Right lung (tissue), 5 donors: ENCODE measurements around the gene PRDM16. TPM values are rescaled to one million over a fixed set of nuclear protein-coding genes. Genes with fewer than 3 reads are reported as not detected.
A peak's percentile ranks its signal among the peaks of the same experiment; 100 is the strongest.

Experiments
- DNase-seq, 2 donors: peaks; one replicate each; pipeline ENCODE4 v3.0.0-alpha.2; 2013
- polyA plus RNA-seq, 5 donors: library from polyadenylated mRNA; unstranded; fragments of 120-200 nt; gene quantifications; one replicate each; pipeline versions ENCODE4 v1.2.1 to v1.2.3, GENCODE V29; 2013; ENCODE audit warnings: inconsistent platforms in 1 of 5, low replicate concordance in 1 of 5; ENCODE audit not compliant: insufficient read length in 5 of 5, insufficient read depth in 1 of 5

The PRDM16 gene
- polyA plus RNA-seq, 5 donors: 9.8 to 16.0 (median 11.8) TPM

DNA sequence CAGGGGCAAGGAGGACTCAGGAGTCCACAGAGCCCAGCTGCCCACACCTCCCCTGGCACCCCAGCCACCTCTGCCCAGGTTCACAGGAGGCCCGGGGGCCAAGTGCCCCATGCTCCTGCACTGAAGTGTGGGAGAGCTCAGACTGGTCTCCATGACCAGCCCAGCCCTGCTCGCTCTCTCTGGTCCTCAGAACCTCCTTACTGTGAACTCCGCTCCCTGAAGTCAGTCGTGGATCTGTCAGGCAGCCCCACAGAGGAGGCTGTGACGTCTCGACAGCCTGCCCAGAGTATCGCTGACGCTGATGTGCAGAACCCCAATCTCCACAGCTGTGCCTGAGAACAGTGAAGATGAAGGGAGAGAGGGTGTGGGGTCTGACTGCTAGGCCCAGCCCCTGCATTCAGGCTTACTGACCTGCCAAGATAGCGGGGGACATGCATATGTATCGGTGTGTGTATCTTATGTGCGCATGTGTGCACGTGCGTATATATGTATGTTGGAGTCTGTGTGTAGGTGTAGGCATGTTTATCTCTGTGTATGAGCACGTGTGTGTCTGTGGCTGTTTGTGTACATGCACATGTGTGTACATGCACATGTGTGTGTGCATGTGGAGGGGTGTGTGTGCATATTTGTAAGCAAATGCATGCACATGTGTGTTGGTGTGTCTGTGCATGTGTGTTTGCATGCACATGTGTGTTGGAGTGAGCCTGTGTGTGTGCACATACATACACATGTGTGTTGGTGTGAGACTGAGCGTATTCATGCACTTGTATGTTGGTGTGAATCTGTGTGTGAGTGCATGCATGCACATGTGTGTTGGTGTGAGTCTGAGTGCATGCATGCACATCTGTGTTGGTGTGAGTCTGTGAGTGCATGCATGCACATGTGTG, 267.0 kb downstream of the PRDM16 start:
- no peak for DNase-seq

DNA sequence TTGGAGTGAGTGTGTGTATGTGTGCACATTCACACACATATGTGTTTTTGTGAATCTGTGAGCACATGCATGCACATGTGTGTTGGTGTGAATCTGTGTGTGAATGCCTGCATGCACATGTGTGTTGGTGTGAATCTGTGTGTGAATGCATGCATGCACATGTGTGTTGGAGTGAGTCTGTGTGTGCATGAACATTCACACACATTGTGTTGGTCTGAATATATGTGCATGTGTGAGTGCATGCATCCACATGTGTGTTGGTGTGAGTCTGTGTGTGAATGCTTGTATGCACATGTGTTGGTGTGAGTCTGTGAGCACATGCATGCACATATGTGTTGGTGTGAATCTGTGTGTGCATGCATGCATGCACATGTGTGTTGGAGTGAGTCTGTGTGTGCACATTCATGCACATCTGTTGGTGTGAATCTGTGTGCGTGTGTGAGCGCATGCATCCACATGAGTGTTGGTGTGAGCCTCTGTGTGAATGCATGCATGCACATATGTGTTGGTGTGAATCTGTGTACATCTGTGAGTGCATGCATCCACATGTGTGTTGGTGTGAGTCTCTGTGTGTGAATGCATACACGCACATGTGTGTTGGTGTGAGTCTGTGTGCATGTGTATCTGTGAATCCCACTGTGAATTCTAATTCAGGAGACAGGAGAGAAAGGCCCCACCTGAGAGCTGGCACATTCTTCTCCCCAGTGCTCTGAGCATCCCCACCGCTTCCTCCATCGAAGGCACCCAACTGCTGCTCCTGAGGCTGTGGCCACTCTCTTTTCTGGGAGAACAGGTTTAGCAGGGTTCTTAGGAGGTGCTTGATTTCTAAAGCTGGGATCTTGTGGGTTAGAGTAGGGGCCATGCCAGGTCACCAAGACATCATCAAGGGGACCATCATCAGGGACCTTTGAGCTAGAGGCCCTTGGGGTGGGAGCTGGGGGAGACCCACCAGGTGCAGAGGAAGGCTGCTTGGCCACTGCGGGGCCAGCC, 267.9 kb downstream of the PRDM16 start:
- peak; percentile 49 to 59 for DNase-seq

DNA sequence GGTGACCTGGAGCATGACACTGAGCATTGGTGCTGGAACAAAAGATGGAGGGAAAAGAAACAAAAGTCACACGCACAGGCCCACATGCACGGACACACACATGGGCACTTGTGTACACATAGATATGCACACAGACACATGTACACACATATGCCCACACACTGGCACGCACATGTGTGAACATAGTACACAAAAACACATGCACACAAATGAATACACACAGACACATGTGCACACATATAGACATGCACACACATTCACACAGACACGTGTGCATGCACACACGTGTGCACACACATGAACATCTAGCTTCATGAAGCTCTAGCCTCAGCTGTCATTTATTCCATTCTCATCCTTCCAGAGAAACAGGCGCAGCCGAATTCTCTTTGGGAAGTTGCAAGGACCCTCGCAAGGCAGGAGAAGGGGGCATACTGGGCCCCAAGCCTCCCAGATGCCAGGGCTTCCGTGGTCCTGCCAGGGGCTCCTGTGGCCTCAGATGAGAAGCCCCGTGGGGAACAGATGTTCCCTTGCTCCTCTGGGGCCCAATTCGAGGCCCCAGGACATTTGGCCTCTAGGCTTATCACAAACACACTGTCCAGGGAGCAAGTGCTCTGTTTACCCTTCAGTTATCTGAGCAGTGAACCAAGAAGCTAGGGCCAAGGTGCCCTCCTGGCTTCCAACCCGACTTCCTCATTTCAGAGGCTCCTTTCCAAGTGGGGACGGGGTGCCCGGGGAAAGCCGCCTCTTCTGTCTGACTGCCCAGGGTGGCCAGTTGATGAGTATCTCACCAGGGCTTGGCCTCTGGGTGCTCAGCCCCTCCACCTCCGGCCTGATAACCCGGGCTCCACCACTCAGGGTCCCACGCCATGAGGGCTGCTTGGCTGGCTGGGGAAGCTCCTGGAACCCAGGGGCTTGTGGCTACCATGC, 269.1 kb downstream of the PRDM16 start:
- DNase-seq: no peak

DNA sequence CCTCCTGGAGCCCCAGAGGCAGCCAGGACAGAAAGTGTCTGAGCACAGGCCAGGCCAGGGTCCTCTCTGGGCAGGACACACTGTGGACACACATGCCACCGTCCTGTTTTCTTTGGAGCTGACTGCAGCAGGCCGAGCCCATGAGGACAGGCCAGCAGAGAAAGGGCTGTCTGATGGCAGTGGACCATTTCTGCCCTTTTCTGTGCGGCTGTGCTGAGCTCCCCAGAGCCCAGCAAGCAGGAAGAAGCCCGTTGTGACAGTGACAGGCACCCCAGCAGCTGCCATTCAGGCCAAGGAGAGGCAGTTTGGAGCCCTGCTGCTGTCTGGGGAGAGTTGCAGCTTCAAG, 269.7 kb downstream of the PRDM16 start:
- no peak for DNase-seq

DNA sequence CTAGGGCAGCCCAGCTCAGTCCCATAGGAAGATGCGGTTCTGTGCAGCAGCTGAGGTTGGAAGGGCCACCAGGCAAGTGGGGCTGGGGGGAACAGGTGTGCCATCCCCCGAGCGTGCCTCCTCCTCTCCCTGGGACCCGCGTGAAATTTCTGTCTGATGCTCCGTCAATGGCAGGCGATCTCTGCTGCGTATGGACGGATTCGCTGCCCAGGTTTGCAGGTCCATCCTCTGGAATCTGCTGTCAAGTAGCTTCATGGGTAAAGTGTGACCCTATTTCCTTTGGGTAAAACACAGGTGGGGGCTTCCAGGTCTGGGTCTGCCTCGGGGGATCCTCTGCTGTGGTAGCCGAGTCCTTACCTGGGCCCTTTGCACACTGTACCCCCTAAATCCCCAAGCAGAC, 270.9 kb downstream of the PRDM16 start:
- no peak for DNase-seq

DNA sequence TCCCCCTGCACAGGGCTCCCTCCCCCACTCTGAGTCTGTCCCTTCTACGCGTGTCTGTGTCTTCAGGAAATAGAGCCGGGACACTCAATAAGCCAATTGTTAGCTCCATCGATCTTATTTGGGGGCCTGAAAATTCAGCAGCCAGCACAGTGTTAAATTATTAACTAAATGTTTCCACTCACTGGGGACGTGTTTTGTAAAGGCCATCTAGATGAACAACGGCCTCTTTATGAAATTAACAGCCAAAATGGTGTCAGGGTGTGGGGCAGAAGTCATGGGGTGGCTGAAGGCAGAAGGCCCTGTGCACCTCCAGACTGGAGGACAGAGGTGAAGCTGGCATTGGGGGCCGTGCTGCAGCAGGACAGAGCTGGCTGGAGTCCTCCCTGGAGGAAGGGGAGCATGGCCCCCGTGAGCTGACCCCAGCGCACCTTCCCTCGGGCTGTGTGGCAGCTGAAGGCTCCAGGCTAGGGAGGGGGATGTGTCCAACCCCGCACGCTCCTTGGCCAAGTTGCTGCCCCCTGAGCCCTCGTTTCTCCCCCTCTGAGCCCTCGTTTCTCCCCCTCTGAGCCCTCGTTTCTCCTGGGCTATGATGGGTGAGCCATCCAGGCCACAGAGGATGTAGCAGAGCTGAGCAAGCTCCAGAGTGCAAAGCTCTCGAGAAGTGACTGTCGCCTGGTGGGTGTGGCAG, 271.7 kb downstream of the PRDM16 start:
- DNase-seq: no peak

DNA sequence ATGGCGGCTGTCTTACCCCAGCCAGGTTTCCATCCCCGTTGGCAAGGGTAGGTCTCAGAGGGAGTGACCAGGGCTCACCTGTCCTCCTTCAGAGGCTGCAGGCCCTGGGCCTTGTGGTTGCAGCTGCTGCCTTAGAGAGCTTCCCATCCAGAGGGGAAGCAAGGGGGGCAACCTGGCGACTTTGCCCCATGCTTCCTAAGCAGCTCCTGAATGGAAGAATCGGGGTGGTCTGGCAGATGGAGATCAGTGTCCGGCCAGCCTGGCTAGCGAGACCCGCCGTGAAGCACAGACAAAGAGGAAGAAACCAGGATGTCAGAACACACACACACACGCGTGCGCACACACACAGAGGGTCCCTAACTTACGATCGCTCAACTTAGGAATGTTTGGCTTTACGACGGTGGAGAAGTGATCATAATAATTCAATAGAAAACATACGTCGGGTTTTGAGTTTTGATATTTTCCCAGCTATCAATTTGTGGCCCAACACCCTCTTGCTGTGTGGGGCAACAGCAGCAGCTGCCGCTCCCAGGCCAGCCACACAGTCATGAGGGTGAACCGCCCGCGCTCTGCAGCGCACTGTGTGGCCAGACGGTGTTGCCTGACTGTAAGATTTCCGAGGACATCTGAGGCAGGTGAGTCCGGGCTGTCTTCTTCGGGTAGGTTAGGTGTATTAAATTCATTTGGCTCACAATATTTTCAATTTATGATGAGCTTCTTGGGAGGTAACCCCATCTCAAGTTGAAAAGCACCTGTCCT, 272.4 kb downstream of the PRDM16 start:
- no peak for DNase-seq

DNA sequence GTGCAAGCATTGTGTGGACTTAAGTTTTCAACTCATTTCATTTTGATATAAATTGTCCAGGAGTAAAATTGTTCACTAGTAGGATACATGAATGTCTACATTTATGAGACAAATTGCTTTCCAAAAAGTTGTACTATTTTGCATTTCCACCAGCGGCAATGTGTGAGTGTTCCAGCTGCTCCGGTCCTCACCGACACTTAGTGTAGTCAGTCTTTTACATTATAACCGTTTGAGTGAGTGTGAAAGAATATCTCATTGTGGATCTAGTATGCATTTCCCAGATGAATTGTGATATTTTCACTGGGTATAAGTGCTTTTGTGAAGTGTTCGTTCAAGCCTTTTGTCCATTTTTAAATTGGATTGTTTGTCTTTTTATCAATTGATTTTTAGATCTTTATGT, 274.0 kb downstream of the PRDM16 start:
- DNase-seq: no peak

DNA sequence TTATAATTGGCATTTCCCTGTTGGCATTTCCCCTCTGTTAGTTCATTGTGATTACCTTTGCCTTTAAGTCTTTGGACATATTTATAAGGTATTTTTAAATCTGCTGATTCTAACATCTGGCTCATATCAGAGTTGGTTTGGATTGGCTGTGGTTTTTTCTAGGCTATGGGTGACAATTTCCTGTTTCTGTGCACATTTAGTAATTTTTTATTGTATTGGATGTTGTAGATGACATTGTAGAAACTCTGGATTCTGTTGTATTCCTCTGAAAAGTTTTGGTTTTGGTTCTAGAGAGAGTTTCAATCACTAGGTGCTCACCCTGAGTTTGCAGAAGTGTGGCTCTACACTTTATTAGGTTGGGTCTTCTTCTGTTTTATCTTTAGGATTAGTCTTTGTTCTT, 275.4 kb downstream of the PRDM16 start:
- no peak for DNase-seq

DNA sequence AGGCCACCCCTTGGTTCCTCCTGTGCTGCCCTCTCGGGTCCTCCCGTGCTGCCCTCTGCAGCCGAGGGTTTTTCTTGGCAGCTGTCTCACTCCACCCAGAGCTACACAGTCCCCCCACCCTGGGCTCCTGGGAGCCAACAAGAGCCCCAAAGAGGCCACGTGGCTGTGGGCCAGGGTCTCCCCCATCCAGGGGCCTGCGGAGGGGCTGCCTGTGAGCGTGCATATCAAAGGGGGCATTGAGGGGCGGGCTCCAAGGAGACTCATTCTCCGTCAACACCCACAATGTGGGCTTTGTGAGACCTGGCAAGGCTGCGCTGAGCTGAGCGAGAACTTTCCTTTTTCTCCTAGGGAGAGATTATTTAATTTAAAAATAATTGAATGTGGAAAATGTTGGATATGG, 276.8 kb downstream of the PRDM16 start:
- DNase-seq: no peak

DNA sequence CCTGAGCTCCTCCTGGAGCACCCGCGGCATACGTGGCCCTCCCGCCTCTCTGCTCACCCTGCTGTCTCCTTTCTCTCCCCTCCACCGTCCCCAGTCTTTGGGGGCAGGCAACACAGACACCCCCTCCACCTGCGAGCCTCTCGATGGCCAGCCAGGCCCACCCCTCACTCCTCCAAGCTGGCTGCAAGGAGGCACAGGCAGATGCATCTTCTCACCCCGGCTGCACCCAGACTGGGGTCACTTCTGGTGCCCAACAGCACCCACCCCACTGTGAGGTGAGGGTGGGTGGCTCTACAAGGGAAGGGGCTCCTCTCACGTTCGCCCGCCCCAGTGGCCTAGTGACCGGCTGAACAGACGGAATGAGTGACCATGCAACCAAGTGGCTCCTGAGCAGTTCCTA, 277.5 kb downstream of the PRDM16 start:
- DNase-seq: no peak

DNA sequence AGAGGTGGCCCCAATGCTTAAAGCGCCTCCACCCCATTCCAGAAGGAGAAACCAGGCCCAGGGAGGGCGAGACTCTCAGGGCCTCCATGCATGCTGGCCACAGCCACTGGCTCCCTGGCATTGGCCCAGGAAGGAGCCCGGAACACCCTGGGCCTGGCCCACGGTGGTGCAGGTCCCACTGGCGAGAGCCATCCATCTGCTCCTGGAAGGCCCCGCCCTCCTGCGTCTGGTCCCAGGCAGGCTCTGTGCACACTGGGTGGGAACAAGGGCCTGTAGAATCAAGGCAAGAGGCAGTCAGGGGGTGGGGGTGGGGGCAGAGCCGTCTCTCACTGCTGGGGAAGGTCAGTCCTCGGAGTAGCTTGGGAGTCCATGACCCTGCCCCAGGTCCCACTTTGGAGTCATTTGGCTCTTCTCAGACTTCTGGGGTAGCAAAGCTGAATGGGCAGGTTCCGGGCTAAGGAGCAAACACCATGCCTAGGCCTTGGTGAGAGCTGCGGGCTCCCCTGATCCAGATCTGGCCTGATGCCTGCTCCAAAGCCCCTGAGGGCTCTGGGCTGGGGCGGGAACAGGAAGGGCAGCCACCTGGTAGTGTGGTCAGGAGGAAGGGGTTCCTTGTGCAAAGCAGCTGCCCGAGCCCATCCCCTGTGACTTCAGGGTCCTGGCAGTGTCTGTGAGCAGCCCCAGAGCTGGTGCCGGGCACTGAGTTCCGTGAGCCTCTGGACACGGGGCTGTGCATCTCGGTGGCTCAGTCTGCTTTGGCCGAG, 278.4 kb downstream of the PRDM16 start:
- no peak for DNase-seq

DNA sequence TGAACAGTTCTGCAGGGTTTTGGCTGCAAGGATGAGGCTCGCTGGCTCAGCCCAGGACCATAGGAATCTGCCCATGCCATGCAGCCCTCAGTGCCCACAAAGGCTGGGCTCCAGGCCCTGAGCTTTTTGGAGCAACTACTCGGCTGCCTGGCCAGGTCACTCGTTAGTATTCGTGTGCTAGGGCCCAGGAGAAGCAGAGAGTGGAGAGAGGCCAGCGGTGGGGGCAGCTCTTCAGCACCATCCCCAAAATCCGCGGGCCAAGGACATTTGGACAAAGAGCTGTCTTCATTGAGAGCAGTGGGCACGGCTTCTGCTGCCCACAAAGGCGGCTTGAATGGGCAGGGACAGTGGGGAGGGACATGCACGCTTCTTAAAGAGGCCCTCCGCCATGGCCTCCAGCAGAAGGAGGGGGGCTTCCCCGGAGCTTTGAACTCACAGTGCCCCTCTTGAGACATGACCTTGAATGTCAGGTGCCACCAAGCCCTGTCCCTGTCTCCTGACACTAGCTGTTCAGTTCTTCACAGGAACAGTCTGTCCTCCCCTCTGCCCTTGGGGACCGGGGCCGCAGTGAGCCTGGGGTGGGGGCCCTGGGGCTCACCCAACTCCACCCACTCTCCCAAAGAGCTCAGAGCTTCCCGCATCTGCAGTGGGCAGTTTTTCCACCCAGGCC, 279.3 kb downstream of the PRDM16 start:
- no peak for DNase-seq

DNA sequence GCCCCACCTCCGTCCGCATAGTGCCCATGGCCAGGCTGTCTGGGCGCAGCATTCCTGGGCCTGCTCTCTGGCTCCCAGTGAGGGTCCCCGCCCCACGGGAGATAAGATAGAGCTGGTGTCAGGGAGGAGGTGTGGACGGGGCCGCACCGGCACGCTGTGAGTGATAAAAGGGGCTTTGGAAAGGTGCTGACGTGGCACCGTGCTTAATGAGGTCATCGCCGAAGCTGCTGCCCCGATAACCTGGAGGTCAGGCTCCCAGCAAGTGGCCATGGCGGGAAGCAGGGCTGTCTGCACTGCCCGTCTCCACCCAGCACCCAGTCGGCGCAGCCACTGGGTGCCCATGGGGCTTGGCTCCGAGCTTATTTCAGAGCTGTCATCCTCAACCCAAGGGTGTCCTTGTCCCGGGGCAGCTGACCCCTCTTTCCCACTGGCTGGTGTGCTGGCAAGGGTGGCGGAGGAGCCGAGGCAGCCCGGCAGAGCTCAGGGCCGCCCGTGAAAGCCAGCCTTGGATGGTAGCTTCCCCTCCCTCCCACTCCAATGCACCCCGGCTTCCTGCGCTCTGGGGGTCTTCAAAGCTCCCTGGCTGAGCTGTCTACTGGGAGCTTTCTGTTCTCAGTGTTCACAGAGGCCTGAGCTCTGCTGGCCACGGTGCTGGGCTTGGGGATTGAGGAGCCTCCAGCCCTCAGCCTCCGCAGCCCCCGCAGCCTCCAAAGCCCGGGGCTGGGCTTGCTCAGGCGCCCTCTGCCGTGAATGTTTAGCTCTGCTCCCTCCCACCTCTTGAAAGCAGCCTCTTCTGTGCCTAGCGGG, 280.4 kb downstream of the PRDM16 start:
- no peak for DNase-seq

DNA sequence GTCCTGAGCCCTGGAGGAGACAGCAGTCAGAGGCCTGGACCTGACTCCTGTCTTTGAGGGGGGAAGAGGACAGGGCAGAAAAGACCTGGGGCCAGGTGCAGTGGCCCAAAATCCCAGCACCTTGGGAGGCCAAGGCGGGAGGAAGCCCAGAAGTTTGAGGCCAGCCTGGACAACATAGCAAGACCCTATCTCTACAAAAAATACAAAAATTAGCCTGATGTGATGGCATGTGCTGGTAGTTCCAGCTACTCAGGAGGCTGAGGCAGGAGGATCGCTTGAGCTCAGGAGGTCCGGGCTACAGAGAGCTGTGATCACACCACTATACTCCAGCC, 280.9 kb downstream of the PRDM16 start:
- no peak for DNase-seq

DNA sequence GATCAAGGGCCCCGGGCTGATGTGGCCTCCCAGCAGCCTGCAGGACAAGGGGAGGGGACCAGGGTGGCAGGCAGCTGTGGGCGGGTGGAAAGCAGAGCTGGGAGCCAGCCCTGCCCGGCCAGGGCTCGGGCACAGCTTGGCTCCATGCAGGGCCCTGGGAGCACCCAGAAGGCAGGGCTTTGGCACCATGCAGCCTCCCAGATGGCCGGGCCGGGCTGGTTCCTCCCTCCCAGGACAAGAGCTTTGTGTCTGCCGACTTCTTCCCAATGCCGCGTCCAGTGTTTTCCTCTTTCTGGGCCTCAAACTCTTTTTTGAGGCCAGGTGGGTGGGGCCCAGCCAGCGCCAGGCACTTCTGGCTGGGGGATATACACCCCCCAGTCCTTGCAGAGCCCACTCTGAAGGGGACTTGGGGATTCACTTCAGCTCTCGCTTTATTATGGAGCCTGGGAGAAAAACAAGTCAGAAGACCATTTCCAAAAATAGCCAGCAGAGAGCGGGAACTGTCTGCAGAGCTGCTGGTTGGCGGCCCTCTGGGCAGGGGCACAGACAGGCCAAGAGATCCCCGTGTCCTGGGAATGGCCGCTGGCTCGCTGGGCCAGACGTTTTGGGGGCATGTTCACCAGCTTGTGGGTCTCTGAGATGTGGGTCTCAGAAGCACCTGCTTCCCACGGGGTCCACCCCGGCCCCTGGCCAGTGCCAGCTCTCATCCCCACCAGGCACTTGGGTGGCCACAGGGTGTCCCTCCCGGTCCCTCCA, 281.7 kb downstream of the PRDM16 start:
- no peak for DNase-seq
